Ectodermal cell (in vitro differentiated cells): ENCODE results near the gene CHIC1. TPM values are rescaled to one million over a fixed set of nuclear protein-coding genes. Genes with fewer than 3 reads are reported as not detected.
"Not testable (repeated sequence)": the region's sequence is repeated elsewhere in the genome, so short reads cannot be mapped to it uniquely, and the experiment has no call there.

Experiments
- H3K27ac ChIP-seq: 2 replicates; pipeline ENCODE4 v1.7.0; 2013; ENCODE audit warnings: mild to moderate bottlenecking, low read depth, low read length; ENCODE audit not compliant: insufficient read depth, poor library complexity, severe bottlenecking
- H3K27me3 ChIP-seq: 2 replicates; pipeline ENCODE4 v1.7.0; 2013; ENCODE audit warnings: mild to moderate bottlenecking, low read length; ENCODE audit not compliant: insufficient read depth, control insufficient read depth, poor library complexity, severe bottlenecking
- H3K36me3 ChIP-seq: one replicate; pipeline ENCODE4 v1.7.0; 2013; ENCODE audit warnings: low read length; ENCODE audit not compliant: control insufficient read depth, insufficient read depth
- H3K4me1 ChIP-seq: one replicate; pipeline ENCODE4 v1.7.0; 2013; ENCODE audit warnings: low read length; ENCODE audit not compliant: control insufficient read depth, insufficient read depth
- H3K4me3 ChIP-seq: 2 replicates; pipeline ENCODE4 v1.7.0; 2013; ENCODE audit warnings: low read depth, low read length, control low read depth; ENCODE audit not compliant: insufficient read depth
- H3K9me3 ChIP-seq: 2 replicates; pipeline ENCODE4 v1.7.0; 2013; ENCODE audit warnings: mild to moderate bottlenecking, low read length, moderate library complexity; ENCODE audit not compliant: control insufficient read depth
- WGBS, 2 experiments: methylation state at CpG; one replicate each; pipeline ENCODE4 v1.1.7; 2013; ENCODE audit warnings: missing lambda C conversion rate in 2 of 2; 5-methylcytosine and 5-hydroxymethylcytosine counted together
- polyA plus RNA-seq, 4 experiments: library from polyadenylated mRNA; stranded (reverse); fragments of 50-300 nt; gene quantifications; one replicate each; pipeline ENCODE4 v1.2.3, GENCODE V29; 2013

The CHIC1 gene
- 8.2 TPM for polyA plus RNA-seq (2013, experiment 1 of 4)
- polyA plus RNA-seq (2013, experiment 2 of 4) = 7.8 TPM
- polyA plus RNA-seq (2013, experiment 3 of 4) = 6.0 TPM
- polyA plus RNA-seq (2013, experiment 4 of 4) = 7.8 TPM

DNA sequence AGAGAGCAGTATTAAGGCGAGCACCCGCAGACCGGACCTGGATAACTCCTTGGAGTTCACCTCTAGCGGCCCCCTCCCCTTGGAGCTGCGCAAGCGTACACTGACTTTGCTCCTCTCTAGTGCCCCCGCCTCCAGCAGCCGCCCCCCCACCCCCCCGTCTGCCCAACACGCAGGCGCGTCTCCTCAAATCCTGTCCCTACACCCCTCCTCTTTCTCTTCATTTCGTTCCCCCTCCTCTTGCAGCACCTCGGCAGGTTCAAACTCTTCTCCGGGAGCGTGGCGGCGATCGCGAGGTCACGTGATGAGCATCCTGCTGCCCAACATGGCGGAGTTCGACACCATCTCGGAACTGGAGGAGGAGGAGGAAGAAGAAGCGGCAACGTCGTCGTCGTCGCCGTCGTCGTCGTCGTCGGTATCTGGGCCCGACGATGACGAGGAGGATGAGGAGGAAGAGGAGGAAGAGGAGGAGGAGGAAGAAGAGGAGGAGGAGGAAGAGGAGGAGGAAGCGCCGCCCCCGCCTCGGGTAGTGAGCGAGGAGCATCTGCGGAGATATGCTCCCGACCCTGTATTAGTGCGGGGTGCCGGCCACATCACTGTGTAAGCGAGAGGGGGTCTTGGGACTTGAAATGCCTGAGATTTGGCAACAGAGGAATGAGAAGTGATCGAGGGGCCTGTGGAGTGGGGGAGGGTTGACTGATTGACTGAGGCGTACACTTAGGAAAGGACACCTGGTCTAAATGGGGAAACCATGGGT is at the start of gene CHIC1:
Gene CHIC1 (plus strand): TSS at position 214 of the 754 bp plus-strand sequence. CDS start 88 bp downstream, at position 302.
- H3K27ac ChIP-seq = peak within 1 kb of the TSS; percentile 70
- no peaks in the 10 kb centered on the region for H3K27me3 ChIP-seq

DNA sequence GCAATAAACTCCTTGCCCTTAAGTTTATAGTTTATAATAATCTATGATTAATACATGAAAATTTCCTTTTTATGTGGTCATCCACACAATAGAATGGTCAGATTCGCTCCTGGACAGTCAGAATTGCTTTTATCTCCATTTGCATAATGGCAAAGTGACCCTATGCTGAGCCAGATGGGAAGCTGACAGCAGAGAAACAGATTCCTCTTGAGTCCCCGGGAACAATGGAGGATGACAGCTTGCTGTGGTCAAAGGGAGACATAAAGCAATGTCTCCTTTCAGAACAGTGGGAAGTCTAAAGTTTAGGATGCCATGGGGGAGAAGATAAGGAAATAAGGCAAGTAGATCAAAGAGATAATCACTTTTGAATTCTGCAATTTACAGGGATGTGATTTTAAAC is 40.2 kb upstream of the CHIC1 start:
- not testable (repeated sequence) for H3K9me3 ChIP-seq, H3K4me1 ChIP-seq, H3K27ac ChIP-seq, H3K27me3 ChIP-seq, H3K36me3 ChIP-seq, H3K4me3 ChIP-seq
- 23 to 52% methylated on average over 2 of the region's 2 CpGs for WGBS, 2 experiments

More for the DNA sequence above, at the start of gene CHIC1:
- no peaks in the 10 kb centered on the region for H3K4me1 ChIP-seq
- WGBS, 2 experiments = 1% methylated on average over 46 to 47 of the region's 51 CpGs
- peak within 1 kb of the TSS; percentile 46 for H3K4me3 ChIP-seq
- H3K9me3 ChIP-seq = no peaks in the 10 kb centered on the region
- H3K36me3 ChIP-seq = no peaks in the 10 kb centered on the region

DNA sequence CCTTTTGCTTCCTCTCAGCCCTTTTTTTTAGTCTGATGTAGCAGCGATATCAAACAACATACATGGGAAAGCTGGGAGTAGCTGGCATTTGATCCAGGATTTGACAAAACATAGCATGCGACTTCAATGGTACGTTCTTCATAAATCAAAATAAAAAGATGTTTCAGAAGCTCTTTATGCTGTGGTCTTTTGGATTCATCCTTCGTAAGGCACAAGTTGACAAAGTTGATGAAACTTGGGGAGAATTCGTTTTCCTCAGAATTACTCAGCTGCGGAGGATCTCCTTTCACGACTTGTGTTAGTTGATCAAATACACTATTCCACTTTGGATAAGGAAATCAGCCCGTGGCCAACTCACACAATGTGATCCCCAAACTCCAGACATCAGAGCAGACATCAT is 38.1 kb upstream of the CHIC1 start:
- no peaks in the 10 kb centered on the region for H3K9me3 ChIP-seq
- WGBS, 2 experiments = 96 to 99% methylated on average over 8 of the region's 8 CpGs
- no peak overlapping the region for H3K4me3 ChIP-seq
- H3K4me1 ChIP-seq = no peaks in the 10 kb centered on the region
- no peaks in the 10 kb centered on the region for H3K36me3 ChIP-seq
- no peak overlapping the region for H3K27ac ChIP-seq
- no peaks in the 10 kb centered on the region for H3K27me3 ChIP-seq

DNA sequence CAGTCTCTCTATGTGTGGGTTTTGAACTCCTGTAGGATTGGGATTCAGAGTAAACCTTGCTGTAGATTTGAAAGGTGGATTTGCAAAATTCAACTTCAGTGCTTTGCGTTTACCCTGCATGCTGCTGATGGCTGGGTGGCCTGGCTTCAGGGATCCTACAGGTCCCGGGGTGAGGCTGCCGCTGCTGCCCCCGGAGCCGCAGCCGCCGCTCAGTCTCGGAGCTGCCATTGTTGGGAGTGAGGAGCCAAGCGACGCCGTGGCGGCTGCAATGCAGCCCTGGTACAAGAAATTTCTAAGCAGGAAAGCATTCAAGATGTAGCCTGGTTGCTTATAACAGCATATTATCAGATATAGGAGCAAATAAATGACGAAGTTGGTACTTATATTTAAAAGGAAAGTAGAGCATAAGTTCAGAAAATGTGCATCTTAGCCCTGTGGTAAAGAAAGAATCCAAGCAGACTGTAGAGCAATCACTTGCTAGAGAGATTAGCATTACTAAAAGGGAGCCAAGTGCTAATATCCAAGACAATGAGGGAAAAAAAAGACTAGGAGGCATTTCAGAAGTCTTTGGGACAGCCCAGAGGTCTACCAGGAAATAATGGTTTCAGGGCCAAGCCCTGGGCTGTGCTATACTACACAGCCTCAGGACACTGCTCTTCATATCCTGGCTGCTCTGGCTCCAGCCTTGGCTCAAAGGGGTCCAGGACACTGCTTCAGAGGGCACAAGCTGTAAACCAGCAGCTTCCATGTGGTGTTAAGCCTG is 36.9 kb upstream of the CHIC1 start:
- H3K36me3 ChIP-seq = no peaks in the 10 kb centered on the region
- no peak overlapping the region for H3K27ac ChIP-seq
- 5 to 6% methylated on average over 10 to 13 of the region's 13 CpGs for WGBS, 2 experiments
- no peak overlapping the region for H3K4me3 ChIP-seq
- H3K4me1 ChIP-seq = no peaks in the 10 kb centered on the region
- no peaks in the 10 kb centered on the region for H3K9me3 ChIP-seq
- H3K27me3 ChIP-seq = no peaks in the 10 kb centered on the region

DNA sequence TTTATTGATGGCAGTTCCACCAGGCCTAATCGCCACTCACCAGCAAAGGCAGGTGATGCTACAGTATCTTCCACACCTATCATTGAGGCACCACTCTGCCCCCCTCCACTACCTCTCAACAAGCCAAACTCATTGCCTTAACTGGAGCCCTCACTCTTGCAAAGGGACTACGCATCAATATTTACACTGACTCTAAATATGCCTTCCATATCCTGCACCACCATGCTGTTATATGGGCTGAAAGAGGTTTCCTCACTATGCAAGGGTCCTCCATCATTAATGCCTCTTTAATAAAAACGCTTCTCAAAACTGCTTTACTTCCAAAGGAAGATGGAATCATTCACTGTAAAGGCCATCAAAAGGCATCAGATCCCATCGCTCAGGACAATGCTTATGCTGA is 31.3 kb upstream of the CHIC1 start:
- not testable (repeated sequence) for H3K9me3 ChIP-seq, H3K27ac ChIP-seq, H3K4me3 ChIP-seq, H3K4me1 ChIP-seq, H3K27me3 ChIP-seq, H3K36me3 ChIP-seq
- 95 to 96% methylated on average over 4 of the region's 4 CpGs for WGBS, 2 experiments

DNA sequence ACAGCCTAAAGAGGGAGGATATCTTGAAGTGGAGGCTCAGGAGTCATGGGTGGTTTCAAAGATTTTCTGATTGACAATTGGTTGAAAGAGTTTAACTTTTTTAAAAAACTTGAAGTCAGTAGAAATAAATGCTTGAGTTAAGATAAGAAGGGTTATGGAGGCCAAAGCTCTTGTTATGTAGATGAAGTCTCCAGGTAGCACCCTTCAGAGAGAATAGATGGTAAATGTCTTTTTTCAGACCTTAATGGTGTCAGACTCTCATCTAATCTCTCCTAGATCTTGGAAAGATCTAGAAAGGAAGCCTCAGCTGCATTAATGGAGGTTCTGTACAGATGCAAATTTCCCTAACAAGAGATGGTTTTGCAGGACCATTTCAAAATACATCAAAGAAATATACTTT is 6.8 kb upstream of the CHIC1 start:
- H3K4me3 ChIP-seq = no peak overlapping the region
- H3K4me1 ChIP-seq = no peaks in the 10 kb centered on the region
- H3K36me3 ChIP-seq = no peaks in the 10 kb centered on the region
- H3K27me3 ChIP-seq = no peaks in the 10 kb centered on the region
- H3K9me3 ChIP-seq = no peaks in the 10 kb centered on the region
- no peak overlapping the region for H3K27ac ChIP-seq

DNA sequence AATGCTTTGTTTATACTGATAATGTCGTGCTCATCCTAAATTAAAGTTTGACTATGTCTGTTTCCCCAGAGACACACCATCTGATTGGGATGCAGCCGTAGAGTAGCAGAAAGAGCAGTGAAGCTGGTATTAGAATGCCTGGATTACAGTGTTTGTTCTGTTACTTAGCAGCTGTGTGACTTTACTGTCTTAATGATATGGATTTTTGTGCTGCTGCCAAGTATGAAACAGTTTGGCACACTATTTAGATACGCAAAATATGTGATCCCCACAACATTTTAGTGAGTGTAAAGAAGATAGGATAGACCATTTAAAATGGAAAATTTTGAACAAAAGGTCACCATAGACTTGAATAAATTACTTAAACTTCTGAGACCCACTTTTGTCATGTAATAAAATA is 1.2 kb upstream of the CHIC1 start:
- 84 to 88% methylated on average over 2 of the region's 3 CpGs for WGBS, 2 experiments
- no peaks in the 10 kb centered on the region for H3K36me3 ChIP-seq
- no peaks in the 10 kb centered on the region for H3K9me3 ChIP-seq
- H3K4me1 ChIP-seq = no peaks in the 10 kb centered on the region
- H3K27ac ChIP-seq = no peak overlapping the region
- no peaks in the 10 kb centered on the region for H3K27me3 ChIP-seq
- H3K4me3 ChIP-seq = no peak overlapping the region

DNA sequence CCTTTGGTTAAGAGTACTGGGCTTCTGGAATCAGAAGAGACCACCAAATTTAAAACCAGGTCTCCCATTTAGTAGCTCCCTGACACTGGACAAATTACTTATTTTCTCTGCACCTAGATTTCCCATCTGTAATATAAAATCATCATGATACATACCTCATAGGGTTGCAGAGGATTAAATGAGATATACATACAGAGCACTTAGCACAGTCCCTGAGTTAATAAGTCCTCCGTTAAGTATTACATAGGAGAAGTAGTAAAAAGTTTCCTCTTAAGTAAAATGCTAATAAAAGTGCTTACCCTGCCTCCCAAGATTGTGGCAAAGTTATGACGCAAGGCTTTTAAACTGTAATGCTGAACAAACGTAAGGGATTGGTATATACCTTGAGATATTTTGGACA is 539 bp upstream of the CHIC1 start:
- Histone ChIP-seq H3K9me3 (no peaks in the 10 kb centered on the region), H3K4me1 (no peaks in the 10 kb centered on the region), H3K36me3 (no peaks in the 10 kb centered on the region), H3K27ac (no peak overlapping the region), H3K27me3 (no peaks in the 10 kb centered on the region), H3K4me3 (peak overlapping the region; percentile 41)
- WGBS, 2 experiments = 33% methylated on average over 1 of the region's 3 CpGs; no CpG with 5 or more reads in 1 of the 2 experiments

DNA sequence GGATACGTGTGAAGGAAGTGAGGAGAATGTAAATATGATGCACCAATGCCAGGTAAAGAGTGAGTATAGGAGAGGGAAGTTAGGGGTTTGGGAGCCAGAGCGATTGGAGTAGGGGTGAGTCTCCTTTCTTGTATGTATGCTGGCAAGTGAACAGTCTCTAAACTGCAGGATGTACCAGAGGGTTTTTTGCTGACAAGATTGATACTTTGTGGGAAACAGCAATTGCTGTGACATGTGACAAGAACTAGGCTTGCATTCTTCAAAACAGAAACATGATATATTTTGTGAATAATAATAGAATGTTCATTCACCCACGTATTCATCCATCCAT is 706 bp downstream of the CHIC1 start:
- 1 to 4% methylated on average over 2 of the region's 3 CpGs for WGBS, 2 experiments
- Histone ChIP-seq H3K36me3 (no peaks in the 10 kb centered on the region), H3K9me3 (no peaks in the 10 kb centered on the region), H3K4me1 (no peaks in the 10 kb centered on the region), H3K4me3 (peak overlapping the region; percentile 46), H3K27me3 (no peaks in the 10 kb centered on the region), H3K27ac (peak overlapping the region; percentile 70)

DNA sequence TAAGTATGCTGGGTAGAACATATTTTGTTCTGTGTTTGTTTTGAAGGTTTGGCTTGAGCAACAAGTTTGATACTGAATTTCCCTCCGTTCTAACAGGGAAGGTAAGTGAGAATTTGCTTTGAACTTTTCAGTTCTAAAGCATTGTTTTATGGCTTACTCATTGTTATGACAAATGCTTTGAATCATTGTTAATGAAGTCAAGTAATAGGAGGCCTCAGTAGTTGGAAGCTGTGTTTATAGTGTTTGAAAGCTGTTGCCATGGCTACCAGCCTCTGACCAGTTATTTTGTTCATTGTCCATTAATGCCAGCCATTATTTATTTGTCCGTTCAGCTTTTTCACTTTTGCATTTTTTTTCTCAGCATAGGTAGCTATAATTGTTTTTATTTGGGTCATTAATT is 14.4 kb downstream of the CHIC1 start:
- Histone ChIP-seq H3K9me3 (no peaks in the 10 kb centered on the region), H3K4me1 (peaks cover 8% of the 10 kb centered on the region), H3K27me3 (no peaks in the 10 kb centered on the region), H3K27ac (no peak overlapping the region), H3K4me3 (no peak overlapping the region), H3K36me3 (no peaks in the 10 kb centered on the region)
- WGBS, 2 experiments = 33% methylated on average over 1 of the region's 2 CpGs
